Natural killer cell treated with Interleukin-12 subunit alpha and Interleukin-12 subunit beta and Interleukin-15 and Interleukin-18, amount 100 ng/mL, for 72 hours (primary cell): ENCODE measurements around the gene RNF138. TPM values are rescaled to one million over a fixed set of nuclear protein-coding genes. Genes with fewer than 3 reads are reported as not detected.
"Not testable (repeated sequence)": the region's sequence is repeated elsewhere in the genome, so short reads cannot be mapped to it uniquely, and the experiment has no call there.

Source experiments
- ATAC-seq, 2 donors: fragments of 150-1000 bp; cut with Tn5 transposase in 1 of 2; sonication (Bioruptor Pico), chemical (Tn5 transposase) in 1 of 2; 2 replicates each; pipeline ENCODE4 v1.10.0; 2021
- DNase-seq: peaks from one replicate; pipeline ENCODE4 v3.0.0; 2022; ENCODE audit warnings: low spot score
- H3K27ac Mint-ChIP-seq, 2 donors: 1 replicate in 1 of 2; 2 replicates in 1 of 2; pipeline ENCODE4 v1.8.0; 2022; ENCODE audit warnings: mixed read lengths in 2 of 2, mild to moderate bottlenecking in 1 of 2, moderate library complexity in 1 of 2
- H3K27me3 Mint-ChIP-seq, 2 donors: 1 replicate in 1 of 2; 2 replicates in 1 of 2; pipeline ENCODE4 v1.8.0; 2022; ENCODE audit warnings: mixed read lengths in 2 of 2
- H3K36me3 Mint-ChIP-seq: one replicate; pipeline ENCODE4 v1.8.0; 2022; ENCODE audit warnings: mixed read lengths
- H3K4me1 Mint-ChIP-seq, 2 donors: 1 replicate in 1 of 2; 2 replicates in 1 of 2; pipeline ENCODE4 v1.8.0; 2022; ENCODE audit warnings: low read depth in 2 of 2, mixed read lengths in 2 of 2, mild to moderate bottlenecking in 1 of 2
- H3K4me3 Mint-ChIP-seq: one replicate; pipeline ENCODE4 v1.8.0; 2022; ENCODE audit warnings: mixed read lengths
- H3K9me3 Mint-ChIP-seq: 2 replicates; pipeline ENCODE4 v1.8.0; 2022; ENCODE audit warnings: mixed read lengths
- total RNA-seq, 2 donors: library from RNA; stranded (reverse); gene quantifications; one replicate each; pipeline ENCODE4 v1.2.3, GENCODE V29; 2022

RNF138 gene
- total RNA-seq, 2 donors from 2014 or later = 59.2 to 62.5 TPM

DNA sequence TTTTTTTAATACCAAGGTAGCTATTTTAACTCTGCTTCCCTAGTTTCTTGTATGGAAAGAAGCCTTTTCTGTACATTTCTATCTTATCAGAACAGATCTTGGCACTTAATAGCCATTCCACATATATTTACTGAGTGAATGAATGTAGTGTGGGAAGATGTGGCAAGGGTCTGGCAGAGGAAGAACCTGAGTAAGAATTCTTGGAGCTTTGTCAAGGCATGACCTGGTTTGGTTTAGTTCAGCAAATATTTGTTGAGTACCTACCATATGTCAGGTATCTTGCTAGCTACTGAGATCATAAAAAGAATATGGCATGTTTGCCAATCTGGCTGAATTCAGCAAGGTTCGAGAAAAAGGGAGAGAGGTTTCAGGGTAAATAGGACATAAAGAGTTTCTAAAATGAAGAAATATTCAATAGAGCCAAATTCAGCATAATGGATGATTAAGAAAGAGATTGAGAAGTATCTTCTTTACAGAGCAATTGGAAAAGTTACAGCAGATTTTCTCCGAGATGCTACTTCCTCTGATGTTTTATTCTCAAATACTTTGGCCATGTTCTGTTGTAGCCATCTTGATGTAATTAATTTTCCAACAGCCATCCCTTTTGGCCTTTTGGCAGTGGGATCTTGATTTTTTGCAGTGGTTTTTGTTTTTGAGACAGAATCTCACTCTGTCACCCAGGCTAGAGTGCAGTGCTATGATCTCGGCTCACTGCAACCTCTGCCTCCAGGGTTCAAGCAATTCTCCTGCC lies 76.5 kb downstream of the RNF138 start:
- Mint-ChIP-seq H3K9me3 (no peaks in the 10 kb centered on the region), H3K4me3 (no peak overlapping the region), H3K4me1 (no peaks in the 10 kb centered on the region), H3K27me3 (peaks cover 8 to 12% of the 10 kb centered on the region in 2 donors), H3K27ac (no peak overlapping the region), H3K36me3 (no peaks in the 10 kb centered on the region)
- ATAC-seq (no peak), DNase-seq (no peak)

DNA sequence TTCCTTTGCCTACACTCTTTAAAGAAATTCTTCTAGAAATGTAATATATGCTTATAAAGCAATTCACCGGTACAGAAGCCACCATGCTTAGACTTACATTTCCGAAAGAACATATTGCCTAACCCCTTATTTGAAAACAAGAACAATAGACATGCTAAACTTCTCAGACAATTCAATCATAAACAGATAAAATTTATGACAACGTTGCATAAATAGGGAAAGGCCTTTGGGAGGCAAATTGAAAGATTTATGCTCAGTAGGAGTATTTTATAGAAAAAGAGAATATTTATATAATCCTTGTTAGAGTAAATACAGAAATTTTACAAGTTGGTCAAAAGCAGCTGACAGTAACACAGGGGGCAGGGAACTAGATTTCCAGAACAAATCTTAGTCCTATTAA lies 82.0 kb downstream of the RNF138 start:
- ATAC-seq = no peak

DNA sequence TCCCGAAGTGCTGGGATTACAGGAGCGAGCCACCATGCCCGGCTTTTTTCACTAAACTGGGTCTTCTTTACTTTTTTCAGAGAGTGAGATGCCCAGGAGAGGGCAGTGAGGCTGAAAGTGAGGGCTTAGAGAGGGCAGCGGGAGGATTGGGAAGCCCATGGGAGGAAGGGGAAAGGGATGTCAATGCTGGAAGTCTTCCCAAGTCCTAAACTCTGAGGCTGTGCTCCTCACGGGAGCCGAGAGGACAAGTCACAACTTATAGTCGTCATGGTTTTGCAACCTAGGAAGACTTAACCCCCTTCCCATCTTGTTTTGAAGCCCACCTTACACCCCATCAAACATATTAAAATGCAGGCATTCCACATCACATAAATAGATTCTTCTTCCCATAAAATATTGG lies 83.0 kb downstream of the RNF138 start:
- DNase-seq (no peak), ATAC-seq (no peak)
- Mint-ChIP-seq H3K27me3 (peaks cover 6 to 16% of the 10 kb centered on the region in 2 donors), H3K36me3 (no peaks in the 10 kb centered on the region), H3K27ac (no peak overlapping the region), H3K4me1 (no peaks in the 10 kb centered on the region), H3K4me3 (no peak overlapping the region), H3K9me3 (no peaks in the 10 kb centered on the region)

More for the DNA sequence above, 82.0 kb downstream of the RNF138 start:
- Mint-ChIP-seq H3K27ac (no peak overlapping the region), H3K4me3 (no peak overlapping the region), H3K9me3 (no peaks in the 10 kb centered on the region), H3K36me3 (no peaks in the 10 kb centered on the region), H3K4me1 (no peaks in the 10 kb centered on the region), H3K27me3 (peaks cover 6 to 16% of the 10 kb centered on the region in 2 donors)
- DNase-seq = no peak

DNA sequence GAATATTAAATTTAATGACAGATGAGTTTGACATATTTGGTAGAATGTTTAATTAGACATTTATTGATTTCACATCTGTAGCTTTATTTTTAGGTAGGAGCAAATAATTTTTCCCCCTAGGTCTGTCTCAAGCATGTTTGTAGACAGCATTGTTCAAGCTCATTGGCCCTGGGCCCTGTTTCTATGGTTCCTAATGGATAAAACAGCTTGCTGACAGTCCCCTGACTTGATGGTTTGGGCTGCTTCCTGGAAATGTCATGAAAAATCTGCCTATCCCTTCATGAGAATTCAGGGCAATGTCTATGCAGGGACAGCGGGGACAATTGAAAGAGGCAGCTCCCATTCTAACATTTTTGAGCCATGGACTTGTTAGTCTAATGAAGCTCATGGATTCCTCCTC lies 83.6 kb downstream of the RNF138 start:
- H3K27ac Mint-ChIP-seq = no peak overlapping the region
- H3K9me3 Mint-ChIP-seq = no peaks in the 10 kb centered on the region
- DNase-seq (no peak), ATAC-seq (no peak)
- H3K36me3 Mint-ChIP-seq = no peaks in the 10 kb centered on the region
- peaks cover 6 to 16% of the 10 kb centered on the region in 2 donors for H3K27me3 Mint-ChIP-seq
- H3K4me1 Mint-ChIP-seq = no peaks in the 10 kb centered on the region
- no peak overlapping the region for H3K4me3 Mint-ChIP-seq

DNA sequence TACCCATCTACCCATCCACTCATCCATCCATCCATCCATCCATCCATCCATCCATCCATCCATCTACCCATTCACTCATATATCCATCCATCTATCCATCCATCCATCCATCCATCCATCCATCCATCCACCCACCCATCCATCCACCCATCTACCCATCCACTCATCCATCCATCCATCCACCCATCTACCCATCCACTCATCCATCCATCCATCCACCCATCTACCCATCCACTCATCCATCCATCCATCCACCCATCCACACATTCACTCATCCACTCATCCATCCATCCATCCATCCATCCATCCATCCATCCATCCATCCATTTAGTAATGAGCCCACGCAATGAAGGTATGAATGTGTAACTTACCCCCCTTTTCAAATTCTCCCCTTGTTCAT lies 85.1 kb downstream of the RNF138 start:
- not testable (repeated sequence) for H3K9me3 Mint-ChIP-seq, DNase-seq, H3K4me1 Mint-ChIP-seq, H3K27ac Mint-ChIP-seq, H3K4me3 Mint-ChIP-seq, ATAC-seq, H3K36me3 Mint-ChIP-seq
- peaks cover 3 to 15% of the 10 kb centered on the region in 2 donors for H3K27me3 Mint-ChIP-seq

DNA sequence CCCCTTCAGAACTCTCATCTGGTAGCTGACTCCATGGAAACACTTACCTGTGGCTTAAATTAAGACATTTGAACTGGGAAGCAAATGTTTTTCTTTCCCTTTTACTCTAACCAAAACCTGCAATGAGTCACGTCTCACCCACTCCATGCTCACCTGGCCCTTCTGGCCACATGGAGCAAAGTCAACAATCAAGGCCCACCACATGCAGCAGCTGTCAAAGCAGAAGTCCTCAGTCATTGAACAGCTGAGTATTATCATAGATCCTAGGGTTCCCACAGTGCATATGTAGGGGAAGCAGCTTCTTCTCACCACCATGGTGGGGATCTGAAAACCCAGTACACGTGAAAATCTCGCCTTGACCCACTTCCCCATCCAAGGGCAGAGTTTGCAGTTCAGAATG lies 85.9 kb downstream of the RNF138 start:
- DNase-seq (no peak), ATAC-seq (no peak)
- peaks cover 0 to 10% of the 10 kb centered on the region in 2 donors for H3K27me3 Mint-ChIP-seq
- H3K9me3 Mint-ChIP-seq = no peaks in the 10 kb centered on the region
- no peaks in the 10 kb centered on the region for H3K4me1 Mint-ChIP-seq
- H3K4me3 Mint-ChIP-seq = no peak overlapping the region
- H3K36me3 Mint-ChIP-seq = no peaks in the 10 kb centered on the region
- no peak overlapping the region for H3K27ac Mint-ChIP-seq

Other genes with a start within 250 kb of the RNF138 start
- gene TRAPPC8, start 148.7 kb upstream of the RNF138 start, total RNA-seq = 10 to 100 TPM; 49.4 to 50.3 TPM
- gene RNF125, start 73.0 kb upstream of the RNF138 start, total RNA-seq = 10 to 100 TPM; 12.0 to 21.3 TPM
- gene MEP1B, start 98.2 kb downstream of the RNF138 start, total RNA-seq = under 1 TPM; 0.19 to 0.20 TPM